HPDE6-E6E7 (cell line): Measurements from ENCODE around the gene ZNF573.
"Not testable (repeated sequence)": the region's sequence is repeated elsewhere in the genome, so short reads cannot be mapped to it uniquely, and the experiment has no call there.

Source experiments
- DNase-seq: peaks from one replicate; pipeline ENCODE4 v3.0.0; 2011; ENCODE audit warnings: missing footprints; ENCODE audit errors: extremely low spot score

Gene ZNF573

DNA sequence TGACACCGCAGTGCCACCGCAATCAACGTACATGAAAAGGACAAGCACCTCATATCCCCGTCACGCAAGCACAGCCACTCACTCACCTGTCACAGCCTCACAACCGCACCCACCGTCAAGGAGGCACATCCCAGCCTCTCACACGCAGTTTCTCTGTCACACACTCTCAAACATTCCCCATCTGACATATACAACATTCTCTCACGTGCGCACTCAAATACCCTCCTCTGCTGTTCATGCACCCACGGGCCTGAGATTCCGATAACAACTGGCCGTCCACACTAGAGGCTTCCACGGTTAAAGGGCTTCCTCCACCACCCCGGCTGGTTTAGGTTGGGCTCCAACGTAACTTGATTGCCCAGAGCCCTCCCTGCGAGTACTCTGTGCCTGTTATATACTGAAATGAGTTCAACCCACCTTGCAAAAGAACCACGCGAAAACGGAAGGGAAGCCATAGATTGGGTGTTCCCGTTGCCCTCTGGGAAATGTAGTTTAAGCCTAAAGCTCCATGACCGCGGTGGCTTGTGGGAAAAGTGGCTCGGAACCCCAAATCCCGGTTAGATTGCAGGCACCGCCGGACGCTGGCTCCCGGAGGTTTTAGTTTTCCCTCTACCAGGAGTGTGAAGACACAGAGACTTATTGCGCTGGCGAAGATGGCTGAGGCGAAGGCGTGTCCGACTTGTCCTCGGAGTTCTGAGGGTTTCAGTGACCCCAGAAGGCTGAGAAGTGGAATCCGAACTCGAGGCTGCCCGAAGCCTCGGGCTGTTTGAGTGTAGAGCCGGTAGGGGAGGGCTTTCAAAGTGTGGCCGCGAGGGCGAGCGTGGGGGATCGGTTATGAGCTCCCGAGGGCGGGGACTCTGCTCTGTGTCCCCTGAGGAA lies at the start of gene ZNF573:
ZNF573 (minus strand) TSS at position 460 of the 879 bp plus-strand sequence. CDS start 5,857 bp downstream, outside the sequence.
- DNase-seq = peak; percentile 82

DNA sequence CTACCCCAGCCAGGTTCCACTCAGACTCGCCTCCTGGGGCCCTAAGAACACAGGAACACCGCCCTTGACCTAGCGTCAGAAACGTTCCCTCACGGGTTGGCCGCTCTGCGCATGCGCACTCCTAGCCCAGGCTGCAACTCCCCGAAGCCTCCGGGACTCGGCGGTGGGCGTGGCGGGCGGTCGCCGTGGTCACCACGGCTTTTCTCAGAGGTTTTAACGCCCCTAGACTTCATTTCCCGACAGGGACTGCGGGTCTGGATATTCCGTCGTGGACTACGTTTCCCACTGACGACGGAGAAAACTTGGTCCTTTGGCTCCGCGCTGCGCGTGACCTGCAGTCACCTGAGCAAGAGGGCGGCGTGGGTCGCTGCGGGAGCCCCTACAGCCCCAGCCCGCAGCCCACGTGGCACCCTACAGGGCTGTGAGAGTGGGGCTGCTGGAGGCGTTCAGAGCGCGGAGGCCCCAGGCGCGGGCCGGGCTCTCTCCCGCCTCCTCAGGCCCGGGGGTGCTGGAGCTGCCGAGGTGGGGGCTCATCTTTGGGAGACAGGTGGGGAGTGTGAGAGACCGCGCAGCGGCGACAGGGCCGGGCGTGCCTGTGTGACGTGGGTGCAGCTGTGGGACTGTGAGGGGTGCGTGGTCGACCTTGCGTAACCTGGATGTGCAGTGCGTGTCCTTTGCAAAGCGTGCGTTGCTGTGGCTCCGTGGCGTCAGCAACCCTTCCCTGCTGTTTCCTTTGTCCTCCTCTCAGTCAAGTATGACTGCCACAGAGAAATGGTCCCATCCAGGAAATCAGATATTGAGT lies 38.0 kb upstream of the ZNF573 start:
- DNase-seq = peak; percentile 47

DNA sequence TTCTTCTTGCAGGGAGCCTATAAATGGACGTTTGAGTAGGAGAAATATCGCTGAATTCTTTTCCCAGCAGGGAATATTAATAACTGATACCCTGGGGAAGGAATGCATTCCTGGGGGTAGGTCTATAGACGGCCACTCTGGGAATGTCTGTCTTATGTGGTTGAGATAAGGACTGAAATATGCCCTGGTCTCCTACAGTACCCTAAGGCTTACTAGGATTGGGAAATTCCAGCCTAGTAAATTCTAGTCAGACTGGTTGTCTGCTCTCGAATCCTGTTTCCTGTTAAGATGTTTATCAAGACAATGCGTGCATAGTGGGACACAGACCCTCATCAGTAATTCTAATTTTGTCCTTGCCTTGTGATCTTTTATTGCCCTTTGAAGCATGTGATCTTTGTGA lies 36.2 kb upstream of the ZNF573 start:
- not testable (repeated sequence) for DNase-seq

DNA sequence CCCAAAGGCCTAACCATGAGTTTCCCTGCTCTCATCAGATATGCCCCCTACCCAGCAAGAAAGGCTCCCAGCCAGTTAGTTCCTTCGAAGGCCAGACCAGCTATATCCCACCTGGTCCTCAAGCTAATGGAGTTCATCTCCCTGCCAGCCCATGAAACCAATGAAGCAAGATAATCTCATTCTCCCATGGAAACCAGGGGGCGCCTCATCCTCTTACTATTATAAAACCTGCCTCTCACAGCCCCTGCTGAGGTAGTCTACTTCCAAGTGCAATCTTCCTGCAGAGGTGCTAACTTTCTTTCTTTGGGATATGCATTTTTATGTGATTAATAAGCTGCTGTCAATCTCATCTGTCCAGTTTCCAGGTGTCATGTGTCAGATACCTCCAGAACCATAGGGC lies 34.0 kb upstream of the ZNF573 start:
- DNase-seq = no peak

DNA sequence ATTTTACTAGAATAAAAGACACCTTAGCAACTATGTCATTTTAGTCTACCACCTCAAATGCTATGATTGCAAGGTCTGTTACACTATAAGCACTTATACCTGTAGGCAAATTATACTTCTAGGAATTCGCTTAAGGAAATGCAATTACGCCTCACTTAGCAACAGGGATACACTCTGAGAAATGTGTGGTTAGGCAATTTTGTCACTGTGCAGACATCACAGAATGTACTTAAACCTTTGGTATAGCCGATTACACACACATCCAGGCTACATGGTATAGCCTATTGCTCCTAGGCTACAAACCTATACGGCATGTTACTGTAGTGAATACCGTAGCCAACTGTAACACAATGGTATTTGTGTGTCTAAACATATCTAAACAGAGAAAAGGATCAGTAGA lies 30.0 kb upstream of the ZNF573 start:
- DNase-seq = no peak

DNA sequence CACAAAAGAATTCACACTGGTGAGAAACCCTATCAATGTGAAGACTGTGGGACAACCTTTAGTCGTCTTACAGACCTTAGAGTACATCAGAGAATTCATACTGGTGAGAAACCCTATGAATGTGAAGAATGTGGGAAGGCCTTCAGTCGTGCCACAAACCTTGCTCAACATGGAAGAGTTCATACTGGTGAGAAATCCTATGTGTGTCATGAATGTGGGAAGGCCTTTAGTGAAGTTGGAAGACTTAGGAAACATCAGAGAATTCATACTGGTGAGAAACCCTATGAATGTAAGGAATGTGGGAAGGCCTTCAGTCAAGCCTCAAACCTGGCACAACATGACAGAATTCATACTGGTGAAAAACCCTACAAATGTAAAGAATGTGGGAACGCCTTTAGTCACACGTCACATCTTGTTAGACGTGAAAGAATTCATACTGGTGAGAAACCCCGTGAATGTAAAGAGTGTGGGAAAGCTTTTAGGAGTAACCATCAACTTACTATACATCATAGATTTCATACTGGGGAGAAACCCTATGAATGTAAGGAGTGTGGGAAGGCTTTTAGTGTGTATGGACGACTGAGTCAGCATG lies 24.0 kb upstream of the ZNF573 start:
- DNase-seq = no peak

DNA sequence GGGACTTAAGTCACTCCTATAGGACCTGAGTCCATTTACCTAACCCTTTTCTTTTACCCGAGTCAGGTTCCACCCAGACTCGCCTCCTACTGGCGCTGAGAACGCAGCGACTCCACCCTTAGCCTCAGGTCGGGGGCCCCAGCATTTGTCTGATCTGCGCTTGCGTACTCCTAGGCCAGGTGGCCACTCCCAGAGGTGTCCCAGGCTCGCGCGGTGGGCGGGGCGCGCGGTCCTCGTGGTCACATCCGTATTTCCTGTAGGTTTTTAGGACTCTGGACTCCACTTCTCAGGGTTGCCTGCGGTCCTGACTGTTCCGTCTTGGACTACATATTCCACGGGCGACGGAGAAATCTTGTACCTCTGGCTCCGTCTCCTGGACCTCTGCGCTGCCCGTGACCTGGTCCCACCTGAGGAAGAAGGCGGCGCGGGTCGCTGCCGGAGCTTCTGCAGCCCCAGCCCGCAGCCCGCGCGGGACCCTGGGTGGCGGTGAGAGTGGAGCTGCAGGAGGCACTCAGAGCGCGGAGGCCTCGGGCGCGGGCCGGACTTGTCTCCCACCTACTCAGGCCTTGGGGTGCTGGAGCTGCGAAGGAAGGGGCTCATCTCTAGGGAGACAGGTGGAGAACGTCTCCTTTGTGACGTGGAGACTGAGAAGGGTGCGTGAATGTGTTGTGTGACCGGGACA lies 11.0 kb upstream of the ZNF573 start:
- no peak for DNase-seq

DNA sequence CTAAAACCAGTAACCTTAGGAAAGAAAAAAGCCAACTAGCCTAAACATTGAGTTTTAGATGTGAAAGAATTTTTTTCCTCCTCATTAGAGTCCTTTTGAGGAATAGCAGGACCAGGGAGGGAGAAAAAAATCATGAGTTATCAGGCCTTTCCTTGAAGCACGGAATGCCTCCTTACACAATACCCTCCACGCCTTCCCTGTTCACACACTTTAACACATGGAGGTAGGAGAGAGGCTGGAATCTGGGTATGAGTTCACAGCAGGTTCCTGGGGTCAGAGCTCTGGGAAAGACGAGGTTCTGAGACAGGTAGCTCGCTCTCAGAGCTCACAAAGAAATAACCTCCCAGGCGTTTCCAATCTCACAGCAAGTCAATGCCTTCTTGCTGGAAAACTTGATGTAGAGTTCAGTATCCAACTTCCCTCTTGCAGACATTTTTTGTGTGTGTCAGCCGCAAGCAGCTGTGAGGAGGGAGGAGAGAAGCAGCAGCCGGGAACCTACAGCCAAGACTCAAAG lies 716 bp downstream of the ZNF573 start:
- peak; percentile 29 for DNase-seq

DNA sequence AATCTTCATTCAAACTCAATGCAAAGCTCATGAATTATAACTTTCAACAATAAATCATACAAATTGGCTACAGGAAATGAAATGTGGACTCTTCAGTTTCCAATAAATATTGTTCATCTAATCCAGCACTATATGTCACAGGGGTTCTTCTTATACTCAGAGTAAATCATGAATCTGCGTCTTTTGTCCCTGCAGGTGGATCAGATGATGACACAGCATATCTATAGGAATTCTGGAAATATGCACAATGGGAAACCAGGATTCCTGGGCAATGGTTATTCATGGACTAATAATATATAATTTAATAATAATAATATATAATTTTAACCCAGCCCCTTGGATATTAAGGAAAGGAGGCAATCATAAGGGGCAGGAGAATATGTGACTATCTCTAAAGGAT lies 8.4 kb downstream of the ZNF573 start:
- no peak for DNase-seq

DNA sequence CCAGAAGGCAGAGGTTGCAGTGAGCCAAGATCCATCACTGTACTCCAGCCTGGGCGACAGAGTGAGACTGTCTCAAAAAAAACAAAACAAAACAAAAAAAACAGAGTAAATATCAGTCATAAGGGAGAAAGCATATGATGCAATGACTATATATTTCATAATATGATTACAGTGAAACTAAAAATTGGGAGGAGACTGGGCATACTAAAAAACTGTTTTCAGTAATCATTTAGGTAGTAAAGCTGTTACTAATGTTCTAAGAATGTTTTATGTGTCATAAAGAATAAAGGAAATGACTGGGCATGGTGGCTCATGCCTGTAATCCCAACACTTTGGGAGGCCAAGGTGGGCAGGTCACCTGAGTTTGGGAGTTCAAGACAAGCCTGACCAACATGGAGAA lies 15.9 kb downstream of the ZNF573 start:
- DNase-seq = peak; percentile 41

DNA sequence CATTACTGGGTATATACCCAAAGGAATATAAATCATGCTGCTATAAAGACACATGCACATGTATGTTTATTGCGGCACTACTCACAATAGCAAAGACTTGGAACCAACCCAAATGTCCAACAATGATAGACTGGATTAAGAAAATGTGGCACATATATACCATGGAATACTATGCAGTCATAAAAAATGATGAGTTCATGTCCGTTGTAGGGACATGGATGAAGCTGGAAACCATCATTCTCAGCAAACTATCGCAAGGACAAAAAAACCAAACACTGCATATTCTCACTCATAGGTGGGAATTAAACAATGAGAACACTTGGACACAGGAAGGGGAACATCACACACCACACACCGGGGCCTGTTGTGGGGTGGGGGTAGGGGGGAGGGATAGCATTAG lies 21.7 kb downstream of the ZNF573 start:
- not testable (repeated sequence) for DNase-seq

DNA sequence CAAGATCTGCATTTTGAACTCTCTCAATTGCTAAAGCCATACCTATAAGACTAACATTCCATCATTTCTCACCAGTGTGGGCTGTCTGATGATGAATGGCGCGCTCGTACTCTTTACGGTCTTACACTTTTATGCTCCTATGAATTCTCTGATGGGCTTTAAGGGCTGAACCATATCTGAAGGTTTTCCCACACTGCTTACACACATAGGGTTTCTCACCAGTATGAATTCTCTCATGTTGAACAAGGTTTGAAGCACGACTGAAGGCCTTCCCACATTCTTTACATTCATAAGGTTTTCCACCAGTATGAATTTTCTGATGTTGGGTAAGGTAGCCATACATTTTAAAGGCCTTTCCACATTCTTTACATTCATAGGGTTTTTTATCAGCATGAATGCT lies 41.0 kb downstream of the ZNF573 start:
- DNase-seq = no peak

DNA sequence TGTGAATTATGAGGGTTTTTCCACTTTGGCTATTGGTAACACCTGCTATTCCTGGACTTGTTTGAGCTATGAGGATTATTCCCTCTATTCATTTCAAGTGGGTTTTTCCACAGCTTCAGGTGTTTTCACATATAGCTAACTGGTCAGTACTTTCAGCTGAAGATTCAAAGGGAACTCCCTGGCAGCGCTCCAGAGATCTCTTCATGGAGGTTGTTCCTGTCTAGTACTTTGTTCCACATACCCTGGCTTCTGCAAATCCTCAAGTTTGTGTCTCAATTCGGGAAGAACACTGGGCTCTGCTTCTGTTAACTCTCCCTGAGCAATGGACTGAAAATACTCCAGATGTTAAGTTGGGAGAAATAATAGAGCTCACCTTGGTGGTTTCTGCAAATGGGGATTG lies 54.2 kb downstream of the ZNF573 start:
- no peak for DNase-seq

DNA sequence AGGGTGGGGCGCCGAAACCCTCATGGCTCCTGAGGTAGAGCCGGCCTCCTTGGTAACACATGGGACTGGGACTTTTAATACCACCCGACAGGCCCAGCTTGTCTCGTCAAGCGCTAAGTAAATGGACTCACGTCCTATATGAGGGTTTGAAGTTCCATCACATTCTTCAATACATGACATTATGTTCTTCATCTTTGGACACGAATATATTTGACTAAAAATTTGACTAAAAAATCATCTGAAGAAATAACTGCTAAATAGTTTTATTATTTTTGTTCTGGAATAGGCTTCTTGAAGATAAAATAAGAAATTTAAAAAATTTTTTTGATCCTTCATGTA lies 59.5 kb downstream of the ZNF573 start:
- no peak for DNase-seq

DNA sequence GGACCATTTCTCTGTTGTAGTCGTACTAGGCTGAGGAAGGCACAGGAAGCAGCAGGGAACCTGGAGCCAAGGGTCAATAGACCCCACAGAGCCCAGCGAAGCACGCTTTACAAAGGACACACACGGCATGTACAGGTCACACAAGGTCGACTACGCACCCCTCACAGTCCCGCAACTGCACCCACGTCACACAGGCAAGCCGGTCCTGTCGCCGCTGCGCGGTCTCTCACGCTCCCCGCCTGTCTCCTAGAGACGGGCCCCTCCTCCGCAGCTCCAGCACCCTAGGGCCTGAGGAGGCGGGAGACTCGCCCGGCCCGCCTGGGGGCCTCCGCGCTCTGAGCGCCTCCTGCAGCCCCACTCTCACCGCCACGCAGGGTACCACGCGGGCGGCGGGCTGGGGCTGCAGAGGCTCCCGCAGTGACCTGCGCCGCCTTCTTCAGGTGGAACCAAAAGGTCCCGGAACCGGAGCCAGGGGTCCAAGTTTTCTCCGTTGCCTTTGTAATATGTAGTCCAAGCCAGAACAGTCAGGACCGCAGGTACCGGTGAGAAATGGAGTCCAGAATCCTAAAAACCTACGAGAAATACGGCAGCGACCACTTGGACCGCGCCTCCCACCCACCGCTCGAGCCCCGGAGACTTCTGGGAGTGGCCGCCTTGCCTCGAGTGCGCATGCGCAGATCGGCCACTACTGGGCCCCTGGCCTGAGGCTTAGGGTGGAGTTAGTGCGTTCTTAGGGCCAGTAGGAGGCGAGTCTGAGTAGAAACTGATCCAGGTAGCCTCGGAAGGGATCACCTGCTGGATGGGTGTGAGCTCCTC lies 60.1 kb downstream of the ZNF573 start, which contains the start of gene ZNF607:
ZNF607 (minus strand) TSS at position 651 of the 816 bp plus-strand sequence. CDS start 8,143 bp downstream, outside the sequence.
- peak; percentile 98 for DNase-seq

DNA sequence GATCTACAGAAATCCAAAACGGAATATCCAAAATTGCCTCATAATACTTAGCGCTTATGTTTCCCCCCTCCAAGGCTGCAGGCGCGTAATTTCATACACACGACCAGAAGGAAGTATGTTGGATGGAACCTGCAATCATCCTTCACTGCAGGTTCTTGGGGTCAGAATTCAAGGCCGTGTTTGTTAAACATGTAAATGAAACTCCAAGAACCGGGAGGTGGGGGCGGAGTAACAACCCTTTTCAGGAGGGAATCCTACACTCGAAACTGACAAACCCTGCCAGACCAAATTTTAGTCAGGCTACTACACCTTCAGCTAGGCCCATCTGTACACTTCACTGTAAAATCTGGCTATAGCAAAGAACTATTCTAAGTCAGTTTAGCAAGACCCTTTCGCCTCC lies 61.1 kb downstream of the ZNF573 start:
- DNase-seq = peak; percentile 3

DNA sequence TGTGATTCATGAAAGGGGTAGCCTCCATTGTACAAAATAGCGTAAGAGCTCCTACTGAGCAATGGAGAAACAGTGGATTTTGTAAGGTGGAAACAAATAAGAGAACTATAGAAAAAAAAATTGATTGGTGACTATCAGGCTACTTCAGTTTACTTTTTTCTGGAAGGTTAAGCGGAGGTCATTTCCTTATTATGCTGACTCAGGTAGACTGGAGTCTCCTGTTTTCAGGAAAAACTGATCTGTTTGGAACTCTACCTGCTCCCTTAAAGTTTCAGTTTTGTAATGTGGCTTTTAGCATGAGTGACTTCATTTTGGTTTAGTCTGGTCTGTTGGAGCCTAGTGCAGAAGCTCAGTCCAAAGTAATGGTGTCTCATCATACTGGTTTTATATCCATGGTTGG lies 63.2 kb downstream of the ZNF573 start:
- DNase-seq = no peak

DNA sequence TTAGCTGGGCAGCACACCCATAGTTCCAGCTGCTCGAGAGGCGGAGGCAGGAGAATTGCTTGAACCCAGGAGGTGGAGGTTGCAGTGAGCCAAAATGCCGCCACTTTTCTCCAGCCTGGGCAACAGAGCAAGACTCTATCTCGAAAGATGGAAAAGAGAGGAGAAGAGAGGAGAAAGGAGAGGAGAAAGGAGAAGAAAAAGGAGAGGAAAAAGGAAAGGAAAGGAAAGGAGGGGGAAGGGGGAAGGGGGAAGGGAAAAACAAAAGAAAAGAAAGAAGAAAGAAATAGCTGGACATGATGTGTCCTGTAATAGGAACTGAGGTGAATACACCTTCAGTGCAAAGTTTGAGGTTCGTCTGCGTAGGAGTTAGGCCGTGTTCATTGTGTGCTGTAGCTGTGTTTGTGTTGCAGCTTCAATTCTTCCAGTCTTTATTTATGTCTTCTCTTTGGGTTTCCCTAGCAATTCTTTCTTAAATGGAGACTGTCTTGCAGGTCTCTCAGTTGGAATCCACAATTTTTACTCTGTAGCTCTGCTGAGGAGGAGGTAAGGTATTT lies 73.3 kb downstream of the ZNF573 start:
- no peak for DNase-seq

DNA sequence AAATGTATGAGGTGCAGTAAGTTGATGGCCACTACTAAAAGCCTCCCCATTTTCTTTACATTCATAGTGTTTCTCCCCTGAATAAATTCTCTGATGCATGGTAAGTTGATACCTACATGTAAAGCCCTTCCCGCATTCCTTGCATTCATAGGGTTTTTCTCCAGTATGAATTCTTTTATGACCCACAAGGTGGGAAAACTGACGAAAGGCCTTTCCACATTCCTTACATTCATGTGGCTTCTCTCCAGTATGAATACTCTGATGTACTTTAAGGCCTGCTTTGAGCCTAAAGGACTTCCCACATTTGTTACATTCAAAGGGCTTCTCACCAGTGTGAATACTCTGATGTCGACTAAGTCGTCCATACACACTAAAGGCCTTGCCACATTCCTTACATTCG lies 80.3 kb downstream of the ZNF573 start:
- DNase-seq = no peak

DNA sequence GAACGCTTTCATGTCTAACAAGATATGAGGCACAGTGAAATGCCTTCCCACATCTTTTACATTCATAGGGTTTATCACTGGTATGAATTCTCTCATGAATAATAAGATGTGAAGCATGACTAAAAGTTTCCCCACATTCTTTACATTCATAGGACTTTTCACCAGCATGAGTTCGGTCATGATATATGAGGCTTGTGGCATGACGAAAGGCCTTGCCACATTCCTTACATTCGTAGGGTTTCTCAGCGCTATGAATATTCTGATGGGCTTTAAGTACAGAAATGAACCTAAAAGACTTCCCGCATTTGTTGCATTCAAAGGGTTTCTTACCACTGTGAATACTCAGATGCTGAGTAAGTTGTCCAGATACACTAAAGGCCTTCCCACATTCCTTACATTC lies 81.2 kb downstream of the ZNF573 start:
- DNase-seq = no peak
